GM11168 (cell line): ENCODE data around the gene MATN4.

ENCODE experiments used
- in situ Hi-C: fragments of 300-500 bp; cut with MboI; formaldehyde crosslinking; loops from one replicate; pipeline ENCODE4 v1.12.0; 2022; ENCODE audit warnings: low sequenced_read_pairs; ENCODE audit not compliant: unreplicated experiment

The MATN4 gene

DNA sequence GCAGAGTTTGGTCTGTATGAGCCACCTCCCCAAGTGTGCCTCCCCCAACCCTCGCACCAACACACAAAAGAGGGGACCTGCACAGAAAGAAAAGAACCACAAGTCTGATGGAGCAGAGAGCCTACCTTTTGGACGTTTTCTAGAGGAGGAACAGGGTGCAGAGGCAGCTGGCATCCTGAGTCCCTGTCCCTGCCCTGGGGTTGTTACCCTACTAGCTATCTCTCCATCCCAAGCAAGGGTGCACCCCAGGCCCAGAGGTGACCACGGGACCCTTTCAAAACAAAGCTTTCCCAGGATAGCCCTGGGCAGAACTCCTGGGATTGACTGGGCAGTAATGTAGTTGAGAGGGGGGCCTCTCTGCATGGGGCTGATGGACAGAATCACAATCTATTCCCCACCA lies 9.7 kb upstream of the MATN4 start:
- in situ Hi-C loops: no loop called here

GRCh38 chr20:45316150-45317080 lies 8.3 kb upstream of the MATN4 start:
- in situ Hi-C loops: no loop called here

DNA sequence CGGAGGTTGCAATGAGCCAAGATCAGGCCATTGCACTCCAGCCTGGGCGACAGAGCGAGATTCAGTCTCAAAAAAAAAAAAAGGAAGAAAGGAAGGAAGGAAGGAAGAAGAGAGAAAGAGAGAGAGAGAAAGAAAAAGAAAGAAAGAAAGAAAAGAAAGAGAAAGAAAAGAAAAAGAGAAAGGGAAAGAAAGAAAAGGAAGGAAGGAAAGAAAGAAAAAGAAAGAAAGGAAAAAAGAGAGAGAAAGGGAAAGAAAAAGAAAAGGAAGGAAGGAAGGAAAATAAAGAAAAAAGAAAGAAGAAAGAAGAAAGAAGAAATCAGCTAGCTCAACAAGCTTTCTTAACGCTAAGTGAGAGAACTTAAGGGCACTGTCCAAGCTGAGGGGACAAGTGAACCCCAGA lies 7.6 kb upstream of the MATN4 start:
- in situ Hi-C loops: no loop called here

DNA sequence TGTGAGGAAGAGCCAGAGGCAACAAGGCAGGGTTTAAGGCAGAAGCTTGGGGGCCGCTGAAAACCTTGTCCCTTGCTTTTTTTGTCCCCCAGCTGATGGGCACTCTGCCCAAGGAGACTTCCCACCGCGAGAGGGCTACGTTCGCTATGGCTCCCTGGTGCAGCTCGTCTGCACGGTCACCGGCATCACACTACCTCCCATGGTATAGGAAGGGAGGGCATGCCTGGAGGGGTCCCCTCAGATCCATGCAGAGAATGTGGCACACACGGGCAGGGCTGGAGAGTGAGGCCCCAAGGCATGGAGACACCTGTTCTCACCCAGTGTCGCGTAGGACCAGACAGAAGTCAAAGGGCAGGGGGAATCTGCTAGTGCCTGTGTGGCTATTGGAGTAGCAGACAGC lies 5.8 kb upstream of the MATN4 start:
- in situ Hi-C loops: no loop called here

- in situ Hi-C loops: no loop called here
Measured at GRCh38 chr20:45313065-45313695, 5.1 kb upstream of the MATN4 start.

DNA sequence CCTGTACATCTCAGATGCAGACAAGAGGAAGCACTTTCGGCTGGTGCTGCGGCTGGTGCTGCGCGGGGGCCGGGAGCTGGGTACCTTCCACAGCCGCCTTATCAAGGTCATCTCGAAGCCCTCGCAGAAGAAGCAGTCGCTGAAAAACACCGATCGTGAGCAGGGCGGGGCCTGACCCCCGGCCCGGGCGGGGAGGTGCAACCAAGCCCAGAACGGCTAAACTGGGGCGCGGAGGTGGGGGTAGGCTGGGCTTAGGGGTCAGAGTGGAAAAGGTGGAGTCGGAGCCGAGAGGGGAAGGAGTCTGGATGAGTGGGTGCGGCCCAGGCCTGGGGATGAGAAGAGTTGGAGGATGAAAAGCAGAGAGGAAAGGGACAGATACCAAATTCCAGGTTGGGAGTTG lies 4.1 kb upstream of the MATN4 start:
- in situ Hi-C loops: no loop called here

GRCh38 chr20:45311589-45312211 lies 3.6 kb upstream of the MATN4 start:
- in situ Hi-C loops: no loop called here

GRCh38 chr20:45309075-45309474 lies 976 bp upstream of the MATN4 start:
- in situ Hi-C loops: no loop called here

- in situ Hi-C loops: no loop called here
Measured at GRCh38 chr20:45307076-45307640, 941 bp downstream of the MATN4 start.

- in situ Hi-C loops: no loop called here
Measured at GRCh38 chr20:45306431-45306982, 1.6 kb downstream of the MATN4 start, which contains the start of gene RBPJL. Gene RBPJL, plus strand, starts transcription at chr20:45306840. Its CDS starts 83 bp downstream, at chr20:45306923.

DNA sequence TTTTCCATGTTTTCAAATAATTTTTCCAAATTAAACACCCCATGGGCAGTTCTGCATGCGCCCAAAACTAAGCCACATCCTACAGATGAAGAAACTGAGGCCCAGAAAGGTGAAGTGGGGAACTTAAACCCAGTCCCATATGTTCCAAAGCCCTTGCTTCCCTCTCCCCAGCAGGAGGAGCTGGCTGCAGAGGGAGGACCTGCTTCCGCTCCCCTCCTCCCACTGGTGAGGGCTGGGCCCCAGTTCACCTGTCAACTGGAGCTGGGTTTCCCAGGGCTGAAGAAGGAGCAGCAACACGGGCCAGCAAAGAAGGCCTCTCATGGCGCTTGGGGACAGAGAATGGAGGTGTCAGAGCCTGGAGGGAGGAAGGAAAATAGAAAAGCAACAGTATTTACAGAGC lies 2.8 kb downstream of the MATN4 start:
- in situ Hi-C loops: no loop called here

DNA sequence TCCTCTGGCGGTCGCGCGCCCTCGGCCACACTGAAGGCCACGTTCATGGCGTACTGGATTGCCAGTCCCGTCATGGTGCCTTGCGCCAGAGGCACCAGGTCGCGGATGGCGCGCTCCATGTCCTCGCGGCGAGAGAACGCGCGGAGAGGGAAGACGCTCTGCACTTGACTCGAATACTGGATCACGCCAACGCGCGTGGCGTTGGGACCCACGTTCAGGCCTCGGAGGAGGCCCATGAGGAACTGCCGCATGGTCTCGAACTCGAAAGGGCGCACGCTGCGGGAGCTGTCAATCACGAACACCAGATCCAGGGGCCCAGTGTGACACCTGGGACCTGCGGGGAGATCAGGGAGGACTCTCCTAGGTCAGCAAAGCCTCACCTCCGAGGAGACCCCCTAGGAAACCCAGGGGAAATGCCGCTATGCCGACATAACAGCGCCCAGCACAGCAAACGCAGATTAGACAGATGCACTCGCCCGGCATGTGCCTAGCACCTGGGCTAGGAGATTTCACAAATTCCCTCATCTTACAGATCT lies 3.6 kb downstream of the MATN4 start:
- in situ Hi-C loops: no loop called here

DNA sequence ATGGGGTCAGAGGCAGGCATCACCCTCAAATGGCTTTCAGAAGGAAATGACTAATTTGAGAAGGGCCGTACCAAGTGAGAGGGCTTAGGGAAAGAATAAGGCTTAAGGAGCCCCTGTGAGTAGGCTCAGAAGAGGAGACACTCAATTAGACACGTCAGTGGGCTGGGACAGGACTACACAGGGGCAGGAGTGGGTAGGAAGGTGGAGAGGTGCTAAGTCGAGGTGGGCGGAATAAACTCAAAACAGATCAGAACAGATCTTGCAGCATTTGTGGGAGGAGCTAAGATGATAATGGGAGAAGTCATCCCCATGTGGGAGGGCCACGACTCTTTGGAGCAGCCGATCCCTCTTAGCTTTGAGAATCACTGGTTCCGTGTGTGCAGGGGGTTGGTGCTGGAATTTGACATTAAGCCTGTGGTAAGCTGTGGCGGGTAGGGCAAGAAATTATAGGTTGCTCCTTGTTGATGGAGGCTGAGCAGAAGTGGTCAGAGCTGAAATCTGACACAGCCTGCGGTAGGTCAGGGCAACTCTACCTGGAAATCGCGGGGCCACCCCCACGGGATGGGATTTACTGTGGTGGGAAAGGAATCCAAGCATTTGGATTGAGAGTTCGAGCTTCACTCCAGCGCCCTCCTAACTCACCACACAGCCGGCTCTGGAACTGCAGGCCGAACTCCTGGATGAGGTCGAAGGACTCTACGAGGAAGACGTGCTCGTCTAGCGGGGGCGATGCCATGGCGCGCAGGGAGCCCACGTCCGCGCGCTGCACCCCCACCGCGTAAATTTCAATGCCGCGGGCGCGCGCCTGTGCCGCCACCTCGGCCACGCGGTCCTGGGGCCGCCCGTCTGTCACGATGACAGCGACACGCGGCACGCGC lies 4.3 kb downstream of the MATN4 start:
- in situ Hi-C loops: no loop called here

GRCh38 chr20:45301824-45302271 lies 6.3 kb downstream of the MATN4 start:
- in situ Hi-C loops: no loop called here

- in situ Hi-C loops: no loop called here
Measured at GRCh38 chr20:45300961-45301360, 7.1 kb downstream of the MATN4 start.

DNA sequence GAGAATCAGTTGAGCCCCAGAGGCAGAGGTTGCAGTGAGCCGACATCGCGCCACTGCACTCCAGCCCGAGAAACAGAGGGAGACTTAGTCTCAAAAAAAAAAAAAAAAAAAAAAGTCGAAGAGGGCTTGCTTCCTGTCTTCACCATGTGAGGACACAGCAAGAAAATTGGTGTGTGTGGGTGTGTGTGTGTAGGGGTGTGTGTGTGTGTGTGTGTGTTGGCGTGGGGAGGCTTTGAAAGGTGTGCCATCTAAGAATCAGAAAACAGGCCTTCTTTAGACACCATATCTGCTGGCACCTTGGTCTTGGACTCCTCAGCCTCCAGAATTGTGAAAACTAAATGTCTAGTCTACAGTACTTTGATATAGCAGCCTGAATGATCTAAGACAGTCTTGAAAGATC lies 8.3 kb downstream of the MATN4 start:
- in situ Hi-C loops: no loop called here

DNA sequence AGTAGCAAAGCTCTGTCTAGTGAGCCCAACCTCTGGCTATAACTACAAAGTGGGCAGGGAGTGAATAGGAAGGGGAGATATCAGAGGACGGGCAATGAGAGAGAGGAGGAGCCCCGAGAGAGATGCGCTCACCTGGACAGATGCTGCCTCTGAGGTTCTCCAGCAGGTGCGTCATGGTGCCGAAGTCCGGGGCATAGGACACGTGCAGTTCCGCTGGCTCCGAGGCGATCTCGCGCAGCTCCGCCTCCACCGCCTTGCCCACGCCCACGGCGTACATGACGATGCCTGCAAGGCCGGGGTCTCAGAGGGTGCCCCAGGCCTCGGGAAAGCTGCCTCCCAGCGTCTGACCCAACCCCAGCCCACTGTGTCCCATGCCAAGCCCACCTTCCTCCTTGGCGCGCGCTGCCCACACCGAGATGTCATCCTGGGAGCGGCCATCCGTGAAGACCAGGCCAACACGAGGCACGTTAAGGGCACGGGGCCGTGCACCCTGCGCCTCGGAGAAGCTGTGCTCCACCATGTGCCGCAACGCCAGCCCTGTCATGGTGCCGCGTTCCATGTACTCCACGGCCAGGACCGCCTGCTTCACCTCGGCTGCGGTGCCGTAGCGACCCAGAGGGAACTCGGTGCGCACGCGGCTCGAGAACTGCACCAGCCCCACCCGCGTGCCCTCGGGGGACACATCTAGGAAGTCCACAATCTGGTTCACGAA lies 10.2 kb downstream of the MATN4 start:
- in situ Hi-C loops: no loop called here

GRCh38 chr20:45294659-45295058 lies 13.4 kb downstream of the MATN4 start:
- in situ Hi-C loops: no loop called here

DNA sequence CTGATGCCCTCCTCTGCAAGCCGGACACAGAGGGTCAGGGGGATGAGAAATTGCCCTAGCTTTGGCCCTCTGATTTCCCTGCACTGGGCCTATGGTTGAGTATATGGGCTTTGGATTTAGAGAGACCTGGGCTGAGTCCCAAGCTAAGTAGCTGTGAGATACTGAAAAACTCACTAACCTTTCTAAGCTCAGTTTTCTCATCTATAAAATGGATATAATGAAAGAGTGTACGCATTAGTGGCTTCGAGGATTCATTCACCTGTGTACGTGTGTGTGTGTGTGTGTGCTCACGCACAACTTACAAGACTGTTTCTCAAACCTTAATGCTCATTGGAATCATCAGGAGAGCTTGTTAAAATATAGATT lies 14.1 kb downstream of the MATN4 start:
- in situ Hi-C loops: no loop called here
